D721Med (cell line): ENCODE data around the gene CLIC5.
"Not testable (repeated sequence)": the region's sequence is repeated elsewhere in the genome, so short reads cannot be mapped to it uniquely, and the experiment has no call there.

Source experiments
- DNase-seq: peaks from one replicate; pipeline ENCODE4 v3.0.0; 2011; ENCODE audit warnings: low spot score; ENCODE audit not compliant: insufficient read length
- FAIRE-seq: peaks from 2 replicates; lab custom pipeline; 2011; peaks lifted over from hg19 to GRCh38; lab: Jason Lieb, UNC
- CTCF ChIP-seq: IDR thresholded peaks from 2 replicates; pipeline ENCODE4 v1.5.1; 2012; ENCODE audit warnings: mild to moderate bottlenecking, control low read depth; ENCODE audit not compliant: insufficient read depth; ENCODE audit errors: missing control alignments

CLIC5 gene

GRCh38 chr6:45929421-45930361 lies 86.0 kb downstream of the CLIC5 start:
- DNase-seq (no peak), FAIRE-seq (no peak)
- no peak for TF ChIP-seq CTCF

GRCh38 chr6:45928721-45929305 lies 86.8 kb downstream of the CLIC5 start:
- DNase-seq (no peak), FAIRE-seq (no peak)
- TF ChIP-seq CTCF: no peak

- DNase-seq: no peak
- FAIRE-seq: no peak
- no peak for TF ChIP-seq CTCF
These were observed 88.0 kb downstream of the CLIC5 start for GRCh38 chr6:45927421-45928320.

GRCh38 chr6:45926423-45926822 lies 89.2 kb downstream of the CLIC5 start:
- not testable (repeated sequence) for DNase-seq, FAIRE-seq

- no peak for DNase-seq
- no peak for TF ChIP-seq CTCF
- no peak for FAIRE-seq
These were observed 90.8 kb downstream of the CLIC5 start for GRCh38 chr6:45924763-45925342.

GRCh38 chr6:45923831-45924391 lies 91.7 kb downstream of the CLIC5 start:
- FAIRE-seq (no peak), DNase-seq (no peak)
- no peak for TF ChIP-seq CTCF
